Activated CD4-positive, alpha-beta T cell treated with anti-CD3 and anti-CD28 coated beads, Interleukin-2, Interleukin-4, amounts not matched to agents 100 ng/mL and 50 ng/mL, durations not matched to agents 16 hours and 8 hours (primary cell): ENCODE measurements around the gene GOT1.

Experiments used
- DNase-seq: peaks from one replicate; pipeline ENCODE4 v3.0.0-alpha.2; 2020; ENCODE audit warnings: low spot score

Gene GOT1

DNA sequence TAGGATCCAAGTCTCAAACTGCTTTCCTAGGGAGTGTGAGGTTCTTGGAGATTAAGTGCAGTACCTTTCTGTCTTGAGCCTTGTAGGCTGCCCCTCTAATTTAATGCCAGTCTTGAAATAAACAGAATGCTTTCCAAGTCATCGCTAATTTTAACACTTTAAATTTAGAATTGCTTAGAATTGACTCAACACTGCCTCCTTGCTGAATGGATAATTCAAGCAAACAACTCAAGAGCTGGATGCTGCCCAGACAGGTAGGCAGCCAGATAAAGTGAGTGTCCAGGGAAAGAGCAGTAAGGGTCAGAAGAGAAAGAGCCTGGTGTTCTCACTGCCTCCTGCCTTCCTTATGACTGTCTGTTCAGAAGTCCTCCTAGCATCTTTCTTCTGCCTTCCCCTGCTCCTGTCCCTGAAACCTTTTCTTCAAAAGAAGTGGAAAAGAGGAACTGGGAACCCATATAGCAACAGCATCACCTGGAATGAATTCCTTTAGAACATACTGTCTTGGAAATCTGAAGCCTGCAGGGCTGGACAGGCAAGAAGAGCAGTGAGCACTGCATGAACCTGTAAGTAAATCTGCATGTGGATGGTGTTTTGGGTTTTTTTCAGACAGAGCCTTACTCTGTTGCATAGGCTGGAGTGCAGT is 3.1 kb upstream of the GOT1 start:
- no peak for DNase-seq

DNA sequence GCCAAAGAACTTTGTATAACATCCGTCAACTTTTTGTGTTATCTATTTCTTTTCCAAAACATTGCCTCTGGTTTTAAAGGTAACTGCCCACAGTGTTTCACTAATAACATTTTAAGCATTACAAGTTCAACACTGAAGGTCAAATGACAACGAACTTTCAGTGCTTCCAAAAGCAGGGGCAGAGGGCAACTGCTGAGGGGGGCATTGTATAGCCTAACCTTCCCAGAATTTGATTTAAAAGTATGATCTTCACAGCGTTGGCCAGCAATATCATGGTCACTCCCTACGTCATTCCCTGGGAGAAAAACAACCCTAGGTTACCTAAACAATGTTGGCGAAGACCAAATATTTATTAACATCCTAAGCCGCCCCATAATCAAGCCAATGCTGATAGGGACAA is 2.5 kb upstream of the GOT1 start:
- DNase-seq = no peak

- no peak for DNase-seq
These were observed 1.6 kb upstream of the GOT1 start for GRCh38 chr10:99432047-99432446.

- peak; percentile 11 for DNase-seq
These were observed 851 bp upstream of the GOT1 start for GRCh38 chr10:99431190-99431760.

DNA sequence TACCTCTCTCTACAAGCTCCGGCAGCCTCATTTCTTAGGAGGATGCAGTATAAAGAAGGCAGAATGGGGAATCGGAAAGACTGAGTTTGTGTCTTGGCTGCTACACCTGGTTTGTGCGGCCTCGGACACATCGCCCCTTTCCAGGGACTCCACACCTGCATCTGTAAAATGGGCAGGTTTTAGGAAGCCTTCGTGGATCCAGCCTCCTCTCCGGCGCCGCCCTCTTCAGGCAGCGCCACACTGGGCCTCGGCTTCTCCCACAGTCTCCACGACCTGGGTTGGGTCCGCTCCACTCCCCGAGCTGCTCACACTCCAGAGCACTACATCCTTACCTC is 341 bp downstream of the GOT1 start:
- DNase-seq = no peak

- DNase-seq = no peak
These were observed 818 bp downstream of the GOT1 start for GRCh38 chr10:99429517-99430095.

DNA sequence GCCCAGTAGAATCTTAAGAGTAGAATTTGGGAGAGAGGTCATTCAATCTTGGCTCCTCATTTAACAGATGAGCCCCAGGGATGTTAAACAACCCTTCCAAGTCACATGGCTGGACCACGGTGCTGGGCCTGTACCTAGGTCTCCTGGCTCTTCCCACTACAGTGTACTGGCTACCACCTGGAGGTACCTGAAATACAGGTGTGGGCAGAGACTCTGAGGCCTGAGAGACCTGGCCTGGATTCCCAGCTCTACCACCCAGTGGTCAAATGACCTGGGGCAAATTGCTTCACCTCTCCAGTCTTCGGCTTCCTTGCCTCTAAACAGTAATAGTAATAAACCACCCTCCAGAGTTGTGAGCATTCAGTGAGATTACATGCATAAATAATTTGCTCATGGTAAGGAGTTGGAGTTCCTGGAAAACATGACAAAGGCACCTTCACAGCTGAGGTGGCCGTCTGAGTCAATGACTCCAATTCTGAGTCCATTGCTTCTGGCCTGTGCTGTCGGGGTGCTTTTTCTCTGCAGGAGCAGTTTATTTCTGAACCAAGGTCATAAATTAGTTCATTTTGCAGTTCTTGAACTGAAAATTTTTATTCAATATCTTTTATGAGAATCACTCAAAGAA is 2.7 kb downstream of the GOT1 start:
- no peak for DNase-seq

DNA sequence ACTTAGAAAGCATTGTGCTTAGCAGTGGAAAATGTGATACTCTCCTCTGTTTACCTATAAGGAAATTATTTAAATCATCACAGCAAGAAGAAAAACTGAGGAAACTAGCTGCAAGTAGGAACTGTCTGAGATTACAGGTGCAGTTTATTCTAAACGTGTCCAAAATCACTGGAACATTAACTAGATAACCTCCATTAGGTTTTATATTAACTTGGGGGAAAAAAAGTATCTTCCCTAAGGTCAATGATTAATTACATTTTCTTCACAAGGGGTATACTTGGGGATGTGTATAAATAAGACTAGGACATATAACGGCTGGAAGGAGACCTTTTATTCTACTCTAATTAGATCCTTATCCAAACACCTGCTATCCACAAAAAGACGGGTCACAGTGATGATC is 3.7 kb downstream of the GOT1 start:
- no peak for DNase-seq

GRCh38 chr10:99425204-99425603 is 5.2 kb downstream of the GOT1 start:
- no peak for DNase-seq

- no peak for DNase-seq
These were observed 5.8 kb downstream of the GOT1 start for GRCh38 chr10:99424656-99425055.

DNA sequence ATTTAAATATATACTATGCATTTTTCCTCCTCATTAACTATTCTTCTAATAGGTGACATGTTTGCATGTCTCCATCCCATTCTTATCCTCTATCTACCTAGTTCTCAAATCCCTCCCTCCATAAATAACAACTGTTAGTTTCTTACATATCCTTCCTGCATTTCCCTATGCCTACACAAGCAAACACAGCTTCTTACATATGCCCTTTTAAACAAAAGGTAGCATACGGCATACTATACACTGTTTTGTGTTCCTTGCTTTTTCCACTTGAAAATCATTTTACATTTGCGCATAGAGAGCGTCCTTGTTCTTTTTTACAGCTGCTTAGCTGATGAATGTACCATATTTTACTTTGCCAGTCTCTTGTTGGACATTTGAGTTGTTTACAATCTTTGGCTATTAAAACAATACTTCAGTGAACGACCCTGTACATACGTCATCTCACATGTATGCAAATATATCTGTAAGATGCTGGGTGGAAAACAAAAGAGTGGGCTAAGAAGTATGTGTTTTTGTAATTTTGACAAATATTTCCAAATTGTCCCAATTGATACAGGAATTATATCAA is 7.8 kb downstream of the GOT1 start:
- no peak for DNase-seq

DNA sequence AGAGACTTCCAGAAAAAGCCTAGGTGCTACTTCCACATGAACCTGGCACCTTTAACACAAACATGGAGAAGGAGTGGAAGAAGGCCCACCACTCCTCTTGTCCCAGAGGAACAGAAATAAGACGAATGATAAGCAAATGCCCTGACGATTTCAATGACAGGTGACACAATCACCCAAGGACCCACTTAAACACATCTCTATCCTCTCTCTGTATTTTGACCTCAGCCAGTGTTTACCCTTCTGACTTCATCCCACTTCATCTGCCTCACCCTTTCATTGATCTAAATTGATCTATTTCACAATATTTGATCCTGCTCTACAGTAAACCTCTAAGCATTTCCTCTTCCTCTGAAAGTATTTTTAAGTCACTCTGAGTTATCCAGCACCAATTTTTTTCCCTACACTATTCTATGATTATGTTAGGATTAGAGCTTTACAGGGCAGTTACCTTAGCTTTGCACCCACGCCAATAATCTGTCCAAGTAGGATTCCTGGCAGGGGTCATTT is 9.1 kb downstream of the GOT1 start:
- no peak for DNase-seq

- DNase-seq = no peak
These were observed 10.7 kb downstream of the GOT1 start for GRCh38 chr10:99419688-99420087.

- no peak for DNase-seq
These were observed 11.4 kb downstream of the GOT1 start for GRCh38 chr10:99418910-99419624.

GRCh38 chr10:99412099-99412498 is 18.3 kb downstream of the GOT1 start:
- no peak for DNase-seq

- DNase-seq = no peak
These were observed 18.9 kb downstream of the GOT1 start for GRCh38 chr10:99411546-99411945.

GRCh38 chr10:99410876-99411275 is 19.5 kb downstream of the GOT1 start:
- DNase-seq = no peak

GRCh38 chr10:99410146-99410545 is 20.3 kb downstream of the GOT1 start:
- no peak for DNase-seq

- no peak for DNase-seq
These were observed 24.3 kb downstream of the GOT1 start for GRCh38 chr10:99406149-99406548.

GRCh38 chr10:99403674-99404073 is 26.8 kb downstream of the GOT1 start:
- no peak for DNase-seq

- DNase-seq = no peak
These were observed 30.8 kb downstream of the GOT1 start for GRCh38 chr10:99399664-99400063.

DNA sequence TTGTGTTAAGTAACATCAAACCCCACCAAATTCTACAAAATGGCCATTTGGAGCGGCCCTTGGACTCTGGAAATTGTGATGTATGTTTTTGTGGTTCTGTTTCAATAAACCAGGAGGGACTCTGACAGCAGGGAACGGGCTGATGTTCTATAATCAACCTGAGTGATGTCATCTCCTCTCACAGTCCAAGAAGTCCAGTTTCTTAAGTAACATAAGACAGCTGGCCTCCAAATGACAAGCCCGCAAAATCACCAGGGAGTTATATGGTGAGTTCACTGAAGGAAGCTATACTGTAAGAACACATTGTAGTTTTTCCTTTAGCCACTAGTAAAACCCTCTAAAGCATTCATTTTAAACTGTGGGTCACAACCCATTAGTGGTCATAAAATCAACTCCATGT is 34.0 kb downstream of the GOT1 start:
- no peak for DNase-seq
